Kidney tubule cell (primary cell): ENCODE data around the gene MYCBP.

Experiments
- DNase-seq: peaks from one replicate; pipeline ENCODE4 v3.0.0-alpha.2; 2018; ENCODE audit warnings: low spot score

MYCBP gene

DNA sequence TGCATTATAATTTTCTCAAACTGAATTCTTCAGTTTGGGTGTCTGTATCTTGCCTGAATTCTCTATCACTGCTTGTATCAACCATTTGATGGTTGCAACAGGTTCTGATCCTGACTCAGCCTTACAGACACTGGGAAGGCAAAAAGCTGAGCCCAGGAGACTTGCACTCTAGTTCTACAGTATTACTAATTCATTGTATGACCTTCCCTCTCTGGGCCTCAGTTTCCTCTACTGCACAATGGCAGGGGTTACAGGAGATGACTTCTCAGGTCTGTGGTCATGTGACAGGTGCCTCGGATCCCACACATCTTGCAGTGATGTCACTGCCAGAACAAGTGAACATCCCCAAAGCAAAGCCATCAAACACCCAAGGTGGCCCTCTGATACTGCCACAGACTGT is 52.3 kb downstream of the MYCBP start:
- DNase-seq = no peak

GRCh38 chr1:38819516-38819915 is 53.6 kb downstream of the MYCBP start:
- no peak for DNase-seq

DNA sequence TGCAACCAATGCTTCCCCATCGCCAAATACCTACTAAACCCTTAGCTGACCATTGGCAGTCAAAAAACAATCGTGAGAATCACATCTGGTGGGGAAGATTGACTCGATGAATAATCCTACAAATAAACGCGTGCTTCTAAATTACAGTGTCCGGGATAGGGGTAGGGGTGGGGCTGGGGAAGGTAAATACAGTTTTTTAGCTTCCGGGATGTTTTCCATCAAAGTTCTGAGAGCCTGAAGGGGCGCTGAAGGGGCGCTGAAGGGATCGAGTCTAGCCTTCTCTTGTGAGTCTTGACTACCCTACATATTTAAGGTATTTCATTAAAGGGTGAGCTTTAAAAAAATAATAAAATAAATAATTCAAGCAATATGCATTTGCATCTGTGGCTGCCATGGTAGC is 54.1 kb downstream of the MYCBP start:
- no peak for DNase-seq

GRCh38 chr1:38818175-38818976 is 54.8 kb downstream of the MYCBP start:
- no peak for DNase-seq

DNA sequence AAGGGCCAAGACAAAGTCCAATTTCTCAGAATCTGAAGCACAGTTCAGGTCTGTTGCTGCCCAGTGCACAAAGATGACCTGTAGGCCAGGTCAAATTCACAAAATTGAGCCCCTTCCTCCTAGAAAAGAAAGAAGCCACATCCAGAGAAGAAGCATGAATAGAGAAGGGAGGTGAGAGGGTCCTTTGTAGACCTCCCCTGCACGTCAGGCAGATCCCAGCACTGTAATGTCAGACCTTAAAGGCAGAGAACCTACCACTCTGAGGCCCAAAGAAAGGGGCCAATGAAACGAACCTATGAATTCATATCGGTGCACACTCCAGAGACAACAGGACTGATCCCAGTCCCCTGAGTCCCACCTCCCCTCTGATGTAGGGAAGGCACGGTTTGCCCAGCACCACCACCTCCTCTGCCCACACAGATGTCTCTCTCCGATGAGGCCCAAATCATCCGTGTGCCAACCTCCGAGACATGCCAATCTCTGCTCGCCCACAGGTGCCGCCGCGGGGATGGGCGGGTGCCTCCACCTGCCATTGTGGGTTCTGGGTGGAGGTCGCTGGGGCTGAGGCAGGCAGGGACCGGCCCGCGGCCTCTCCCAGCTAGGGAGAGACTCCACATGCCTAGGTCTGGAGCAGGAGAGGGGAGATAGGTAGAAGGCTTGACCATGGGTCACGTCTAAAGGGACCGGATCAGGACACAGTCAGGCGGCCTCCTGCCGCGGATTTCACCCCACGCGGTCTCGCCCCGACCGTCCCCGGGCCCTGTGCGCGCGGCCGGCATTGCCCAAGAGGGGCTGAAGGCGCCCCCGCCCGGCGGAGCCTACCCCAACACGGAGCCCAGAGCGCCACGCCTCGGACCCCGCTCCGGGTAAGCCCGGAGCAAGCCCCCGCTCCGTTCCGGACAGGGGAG is 55.6 kb downstream of the MYCBP start:
- DNase-seq = no peak

- no peak for DNase-seq
Observed at GRCh38 chr1:38815903-38816627, 57.1 kb downstream of the MYCBP start.

DNA sequence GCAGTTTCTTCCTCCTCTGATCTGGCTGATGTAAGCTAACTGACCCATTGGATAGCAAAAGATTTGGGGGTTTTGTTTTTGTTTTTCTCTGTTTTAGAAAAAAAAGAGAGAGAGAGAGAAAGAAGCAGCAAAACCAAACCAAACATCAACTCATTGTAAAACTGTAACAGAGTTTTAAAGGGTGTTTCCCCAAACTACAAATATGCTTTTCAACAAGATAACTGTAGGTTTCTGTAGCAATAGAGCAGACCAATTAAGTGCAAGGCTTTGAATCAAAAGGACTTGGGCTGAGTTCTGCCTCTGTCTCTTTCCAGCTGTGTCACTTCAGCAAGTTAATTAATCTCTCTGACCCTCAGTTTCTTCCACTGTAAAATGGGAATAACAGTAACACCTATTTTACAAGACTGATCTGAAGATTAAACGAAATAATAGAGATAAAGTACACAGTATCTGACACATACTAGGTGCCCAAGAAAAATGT is 58.1 kb downstream of the MYCBP start:
- DNase-seq = no peak

GRCh38 chr1:38814444-38814983 is 58.6 kb downstream of the MYCBP start:
- no peak for DNase-seq

DNA sequence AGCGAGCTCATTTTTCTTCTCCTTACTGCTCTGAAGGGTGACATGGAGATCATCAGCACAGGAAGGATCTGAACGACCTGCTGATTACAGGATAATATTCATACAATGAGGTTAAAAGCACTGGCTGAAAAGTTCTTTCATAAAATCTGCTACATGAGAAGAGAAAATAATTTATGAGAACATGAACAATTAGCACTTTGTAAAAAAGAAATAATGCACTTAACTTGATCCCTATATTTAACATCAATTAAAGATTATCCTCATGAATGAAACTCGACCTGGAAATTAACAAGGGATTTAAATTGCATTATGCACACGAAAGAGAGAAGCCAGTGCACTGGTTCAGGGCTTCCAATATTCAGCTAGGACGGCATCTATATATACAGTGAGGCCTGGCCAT is 60.2 kb downstream of the MYCBP start:
- no peak for DNase-seq
